Testis (tissue), 3 donors: ENCODE data around the gene DUOX1. TPM values are rescaled to one million over a fixed set of nuclear protein-coding genes. Genes with fewer than 3 reads are reported as not detected.
A peak's percentile ranks its signal among the peaks of the same experiment; 100 is the strongest.

ENCODE experiments used
- DNase-seq: peaks from one replicate; pipeline ENCODE4 v3.0.0-alpha.2; 2019
- H3K27ac ChIP-seq, 2 donors: fragments of 200-600 bp; sonication (generic); one replicate each; pipeline ENCODE4 v1.5.1; 2019
- H3K27me3 ChIP-seq: fragments of 200-600 bp; sonication (generic); one replicate; pipeline ENCODE4 v1.5.1; 2019
- H3K36me3 ChIP-seq: fragments of 200-600 bp; sonication (generic); one replicate; pipeline ENCODE4 v1.5.1; 2017; ENCODE audit warnings: low read depth; ENCODE audit errors: missing control alignments
- H3K4me1 ChIP-seq: fragments of 200-600 bp; sonication (generic); one replicate; pipeline ENCODE4 v1.5.1; 2019
- H3K4me3 ChIP-seq, 2 donors: fragments of 200-600 bp; sonication (generic); one replicate each; pipeline ENCODE4 v1.5.1; 2017 to 2019
- H3K9me3 ChIP-seq: fragments of 200-600 bp; sonication (generic); one replicate; pipeline ENCODE4 v1.5.1; 2017
- POLR2A ChIP-seq: fragments of 450-650 bp; IDR thresholded peaks from one replicate; pipeline ENCODE4 v1.6.1; 2017; ENCODE audit warnings: antibody characterized with exemption, mild to moderate bottlenecking, moderate library complexity
- WGBS, 2 donors: methylation state at CpG; one replicate each; pipeline ENCODE4 v1.1.5; 2018; 5-methylcytosine and 5-hydroxymethylcytosine counted together
- intact Hi-C: fragments of 100-400 bp; cut with DNase I; formaldehyde crosslinking; loops from one replicate; pipeline ENCODE4 v1.15.1; 2023; ENCODE audit warnings: low total_unique reads
- polyA plus RNA-seq: library from polyadenylated mRNA; stranded (reverse); fragments of 350-450 nt; fragmentation: Illumina TruSeq; extraction: RNeasy Lipid Tissue Mini Kit (QIAGEN cat#74804); gene quantifications from one replicate; pipeline ENCODE4 v1.2.3, GENCODE V29; 2014; ENCODE audit warnings: low read depth, low replicate concordance; ENCODE audit not compliant: insufficient read depth
- total RNA-seq, 2 donors: library from RNA; depleted of rRNA; stranded (reverse); fragments of >200 nt; gene quantifications; one replicate each; pipeline ENCODE4 v1.2.3, GENCODE V29; 2016
- TF ChIP-seq, protein P1 (sequence below), 3 experiments: fragments of 450-650 bp in 2 of 3; fragments of 200-600 bp in 1 of 3; sonication (generic) in 1 of 3; IDR thresholded peaks; one replicate each; pipeline ENCODE4 v1.5.1; 2016 to 2019; ENCODE audit warnings: antibody characterized with exemption in 3 of 3, mild to moderate bottlenecking in 2 of 3, moderate library complexity in 1 of 3

The DUOX1 gene
- total and polyA plus RNA-seq, 3 donors from 2014 or later = 2.8 to 5.7 (median 5.3) TPM

DNA sequence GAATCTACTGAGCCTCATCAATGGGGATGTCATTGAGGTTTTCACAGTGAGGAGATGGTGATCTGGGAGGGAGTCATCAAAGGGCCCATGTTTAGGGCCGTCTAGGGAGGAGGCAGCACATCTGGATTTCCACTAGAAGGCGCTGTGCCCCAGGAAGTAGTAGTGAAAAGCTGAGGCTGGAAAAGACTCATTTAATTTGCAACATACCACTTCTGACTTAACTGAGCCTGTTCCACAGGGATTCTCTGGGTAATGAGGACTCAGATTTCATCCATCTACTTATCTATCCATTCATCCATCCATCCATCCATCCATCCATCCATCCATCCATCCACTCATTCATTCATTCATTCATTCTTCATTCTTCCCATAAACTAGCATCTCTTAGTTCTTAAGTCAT is 75.4 kb downstream of the DUOX1 start:
- H3K4me1 ChIP-seq = no peaks in the 10 kb centered on the region
- WGBS, 2 donors = 21 to 34% methylated on average over 2 of the region's 2 CpGs
- intact Hi-C loops = no loop called here

DNA sequence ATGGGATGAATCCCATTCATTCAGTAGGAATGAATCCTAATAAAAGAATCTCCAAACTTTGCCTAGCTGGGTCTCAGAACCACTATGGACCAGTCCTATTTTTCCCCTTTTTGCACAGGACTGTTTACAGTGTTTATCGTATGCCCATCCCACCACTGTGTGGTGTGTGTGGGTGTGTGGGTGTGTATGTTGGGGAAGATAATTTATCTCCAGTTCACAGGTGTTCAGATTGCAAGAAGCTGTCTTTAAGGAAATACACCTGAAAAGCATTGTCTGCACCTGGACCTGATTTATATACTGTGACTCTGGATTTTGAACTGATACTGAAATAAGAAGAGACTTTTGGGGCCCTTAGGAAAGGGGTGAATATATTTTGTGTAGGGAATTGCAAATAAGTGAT is 82.7 kb downstream of the DUOX1 start:
- H3K4me3 ChIP-seq = no peak overlapping the region
- TF ChIP-seq, protein P1, sequence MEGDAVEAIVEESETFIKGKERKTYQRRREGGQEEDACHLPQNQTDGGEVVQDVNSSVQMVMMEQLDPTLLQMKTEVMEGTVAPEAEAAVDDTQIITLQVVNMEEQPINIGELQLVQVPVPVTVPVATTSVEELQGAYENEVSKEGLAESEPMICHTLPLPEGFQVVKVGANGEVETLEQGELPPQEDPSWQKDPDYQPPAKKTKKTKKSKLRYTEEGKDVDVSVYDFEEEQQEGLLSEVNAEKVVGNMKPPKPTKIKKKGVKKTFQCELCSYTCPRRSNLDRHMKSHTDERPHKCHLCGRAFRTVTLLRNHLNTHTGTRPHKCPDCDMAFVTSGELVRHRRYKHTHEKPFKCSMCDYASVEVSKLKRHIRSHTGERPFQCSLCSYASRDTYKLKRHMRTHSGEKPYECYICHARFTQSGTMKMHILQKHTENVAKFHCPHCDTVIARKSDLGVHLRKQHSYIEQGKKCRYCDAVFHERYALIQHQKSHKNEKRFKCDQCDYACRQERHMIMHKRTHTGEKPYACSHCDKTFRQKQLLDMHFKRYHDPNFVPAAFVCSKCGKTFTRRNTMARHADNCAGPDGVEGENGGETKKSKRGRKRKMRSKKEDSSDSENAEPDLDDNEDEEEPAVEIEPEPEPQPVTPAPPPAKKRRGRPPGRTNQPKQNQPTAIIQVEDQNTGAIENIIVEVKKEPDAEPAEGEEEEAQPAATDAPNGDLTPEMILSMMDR (IDR thresholded peaks at IDR 0.05) = no peak
- TF ChIP-seq POLR2A = no peak
- H3K4me1 ChIP-seq = no peaks in the 10 kb centered on the region
- no peak for DNase-seq
- no peaks in the 10 kb centered on the region for H3K9me3 ChIP-seq
- WGBS, 2 donors = 50 to 73% methylated on average over 1 of the region's 1 CpG
- H3K27ac ChIP-seq = no peak overlapping the region
- H3K36me3 ChIP-seq = no peaks in the 10 kb centered on the region
- H3K27me3 ChIP-seq = no peaks in the 10 kb centered on the region
- intact Hi-C loops = no loop called here

More for the DNA sequence above, 75.4 kb downstream of the DUOX1 start:
- Histone ChIP-seq H3K27ac (no peak overlapping the region), H3K4me3 (no peak overlapping the region), H3K36me3 (no peaks in the 10 kb centered on the region), H3K27me3 (no peaks in the 10 kb centered on the region), H3K9me3 (no peaks in the 10 kb centered on the region)
- peak; percentile 74 for DNase-seq
- TF ChIP-seq, protein P1 (IDR thresholded peaks at IDR 0.05) = peak in 2 of 3 experiments; percentile 65 to 72
- TF ChIP-seq POLR2A = no peak

Other genes starting within 250 kb of the DUOX1 start
- gene TERB2, start 173.3 kb upstream of the DUOX1 start, total RNA-seq = 10 to 100 TPM; 10.3 to 11.8 TPM
- gene TERB2, start 173.3 kb upstream of the DUOX1 start, polyA plus RNA-seq = 50.1 TPM
- gene SORD, start 106.8 kb upstream of the DUOX1 start, total RNA-seq = 10 to 100 TPM; 33.7 to 34.1 TPM
- 21.4 TPM for gene SORD, start 106.8 kb upstream of the DUOX1 start, polyA plus RNA-seq
- gene DUOX2, start 15.8 kb upstream of the DUOX1 start, total RNA-seq = 1 to 10 TPM; 1.2 to 4.8 TPM
- gene DUOX2, start 15.8 kb upstream of the DUOX1 start, polyA plus RNA-seq = 2.6 TPM
- gene DUOXA2, start 15.7 kb upstream of the DUOX1 start, total RNA-seq = under 1 TPM; 0.31 to 0.39 TPM
- 0.36 TPM for gene DUOXA2, start 15.7 kb upstream of the DUOX1 start, polyA plus RNA-seq
- under 1 TPM; 0.31 to 0.94 TPM for gene DUOXA1, start 115 bp upstream of the DUOX1 start, total RNA-seq
- 1.0 TPM for gene DUOXA1, start 115 bp upstream of the DUOX1 start, polyA plus RNA-seq
- 10 to 100 TPM in 1 of 2 donors, 1 to 10 TPM in 1; 9.3 to 12.7 TPM for gene SHF, start 58.0 kb downstream of the DUOX1 start, total RNA-seq
- 13.2 TPM for gene SHF, start 58.0 kb downstream of the DUOX1 start, polyA plus RNA-seq
- under 1 TPM in 1 of 2 donors, not detected in 1; 0.81 TPM for gene SLC28A2, start 122.2 kb downstream of the DUOX1 start, total RNA-seq
- gene SLC28A2, start 122.2 kb downstream of the DUOX1 start, polyA plus RNA-seq = not detected
- 100 to 1,000 TPM; 386 to 446 TPM for gene GATM, start 248.6 kb downstream of the DUOX1 start, total RNA-seq
- 147 TPM for gene GATM, start 248.6 kb downstream of the DUOX1 start, polyA plus RNA-seq